Stimulated activated naive CD4-positive, alpha-beta T cell (primary cell): ENCODE data around the gene CARHSP1.
"Not testable (repeated sequence)": the region's sequence is repeated elsewhere in the genome, so short reads cannot be mapped to it uniquely, and the experiment has no call there.

Experiments used
- DNase-seq, 6 experiments: peaks; one replicate each; lab custom pipeline; 2025; lab: John Stamatoyannopoulos, UW

CARHSP1 gene

GRCh38 chr16:8868416-8869211, at the start of gene CARHSP1:
TSS of gene CARHSP1 (minus strand) at chr16:8869006. CDS start at chr16:8859328, 9,678 bp downstream.
- peak; percentile 68 to 88 (median 78) for DNase-seq

GRCh38 chr16:8917336-8917735, 48.5 kb upstream of the CARHSP1 start:
- not testable (repeated sequence) for DNase-seq

GRCh38 chr16:8916541-8917225, 47.9 kb upstream of the CARHSP1 start:
- no peak for DNase-seq

- no peak for DNase-seq
Observed at GRCh38 chr16:8915722-8916301, 47.0 kb upstream of the CARHSP1 start.

GRCh38 chr16:8914098-8914497, 45.3 kb upstream of the CARHSP1 start:
- DNase-seq: no peak

- DNase-seq: no peak
Observed at GRCh38 chr16:8912793-8913192, 44.0 kb upstream of the CARHSP1 start.

- DNase-seq: no peak
Observed at GRCh38 chr16:8910811-8911210, 42.0 kb upstream of the CARHSP1 start.

GRCh38 chr16:8908810-8909468, 40.1 kb upstream of the CARHSP1 start:
- no peak for DNase-seq

GRCh38 chr16:8907096-8907495, 38.3 kb upstream of the CARHSP1 start:
- DNase-seq: no peak

GRCh38 chr16:8905795-8906591, 37.2 kb upstream of the CARHSP1 start:
- DNase-seq: no peak

- peak in 2 of 6 experiments; percentile 8 to 29 for DNase-seq
Observed at GRCh38 chr16:8905168-8905762, 36.5 kb upstream of the CARHSP1 start.

- DNase-seq: no peak
Observed at GRCh38 chr16:8904018-8904430, 35.2 kb upstream of the CARHSP1 start.

- DNase-seq: no peak
Observed at GRCh38 chr16:8903004-8903403, 34.2 kb upstream of the CARHSP1 start.

- DNase-seq: no peak
Observed at GRCh38 chr16:8901320-8901861, 32.6 kb upstream of the CARHSP1 start.

GRCh38 chr16:8900343-8900742, 31.5 kb upstream of the CARHSP1 start:
- DNase-seq: no peak

GRCh38 chr16:8899709-8900317, 31.0 kb upstream of the CARHSP1 start:
- DNase-seq: no peak

- no peak for DNase-seq
Observed at GRCh38 chr16:8898660-8899318, 30.0 kb upstream of the CARHSP1 start.

GRCh38 chr16:8894736-8895334, 26.0 kb upstream of the CARHSP1 start:
- no peak for DNase-seq

- no peak for DNase-seq
Observed at GRCh38 chr16:8893976-8894690, 25.3 kb upstream of the CARHSP1 start.
